Type B pancreatic cell (in vitro differentiated cells): ENCODE measurements around the gene CLEC1B. TPM values are rescaled to one million over a fixed set of nuclear protein-coding genes. Genes with fewer than 3 reads are reported as not detected.
"Not testable (repeated sequence)": the region's sequence is repeated elsewhere in the genome, so short reads cannot be mapped to it uniquely, and the experiment has no call there.

Source experiments
- DNase-seq: peaks from one replicate; pipeline ENCODE4 v3.0.0; 2021; ENCODE audit warnings: mixed read lengths; ENCODE audit not compliant: unreplicated experiment; ENCODE audit errors: extremely low spot score
- H3K27ac Mint-ChIP-seq: 2 replicates; pipeline ENCODE4 v1.8.0; 2021; ENCODE audit warnings: mild to moderate bottlenecking, mixed read lengths
- H3K27me3 Mint-ChIP-seq: 2 replicates; pipeline ENCODE4 v1.8.0; 2021; ENCODE audit warnings: mixed read lengths
- H3K36me3 Mint-ChIP-seq: 2 replicates; pipeline ENCODE4 v1.8.0; 2021; ENCODE audit warnings: mixed read lengths
- H3K4me1 Mint-ChIP-seq: one replicate; pipeline ENCODE4 v1.8.0; 2021; ENCODE audit warnings: mixed read lengths; ENCODE audit not compliant: unreplicated experiment
- H3K4me3 Mint-ChIP-seq: 2 replicates; pipeline ENCODE4 v1.8.0; 2021; ENCODE audit warnings: mild to moderate bottlenecking, mixed read lengths
- H3K9me3 Mint-ChIP-seq: 2 replicates; pipeline ENCODE4 v1.8.0; 2021; ENCODE audit warnings: mixed read lengths
- CTCF ChIP-seq: fragments of 200-600 bp; sonication (generic); conservative IDR thresholded peaks from 2 replicates; pipeline ENCODE4 v1.5.0; 2021; ENCODE audit warnings: antibody characterized with exemption, mild to moderate bottlenecking
- total RNA-seq: library from RNA; stranded (reverse); gene quantifications from 2 replicates; pipeline ENCODE4 v1.2.1, GENCODE V29; 2021; ENCODE audit warnings: low replicate concordance

Gene CLEC1B
- total RNA-seq, 1 donor from 2014 or later, result not detected

GRCh38 chr12:9961106-9961505 lies 37.8 kb downstream of the CLEC1B start:
- no peak for TF ChIP-seq CTCF
- no peak for DNase-seq
- H3K27me3 Mint-ChIP-seq, result no peaks in the 10 kb centered on the region
- H3K4me1 Mint-ChIP-seq, result no peaks in the 10 kb centered on the region
- no peaks in the 10 kb centered on the region for H3K36me3 Mint-ChIP-seq
- H3K27ac Mint-ChIP-seq, result no peak overlapping the region
- no peak overlapping the region for H3K4me3 Mint-ChIP-seq
- no peaks in the 10 kb centered on the region for H3K9me3 Mint-ChIP-seq

GRCh38 chr12:9960590-9960989 lies 38.3 kb downstream of the CLEC1B start:
- Mint-ChIP-seq H3K27ac (no peak overlapping the region), H3K9me3 (no peaks in the 10 kb centered on the region), H3K4me1 (no peaks in the 10 kb centered on the region), H3K4me3 (no peak overlapping the region), H3K27me3 (no peaks in the 10 kb centered on the region), H3K36me3 (no peaks in the 10 kb centered on the region)
- DNase-seq, result no peak
- TF ChIP-seq CTCF, result no peak

- Mint-ChIP-seq H3K36me3 (no peaks in the 10 kb centered on the region), H3K27ac (no peak overlapping the region), H3K9me3 (no peaks in the 10 kb centered on the region), H3K4me1 (no peaks in the 10 kb centered on the region), H3K4me3 (no peak overlapping the region), H3K27me3 (no peaks in the 10 kb centered on the region)
- no peak for TF ChIP-seq CTCF
- DNase-seq, result no peak
These were observed 41.1 kb downstream of the CLEC1B start for GRCh38 chr12:9957834-9958233.

GRCh38 chr12:9952954-9953729 lies 45.8 kb downstream of the CLEC1B start:
- peaks cover 16% of the 10 kb centered on the region for H3K27me3 Mint-ChIP-seq
- H3K4me3 Mint-ChIP-seq, H3K36me3 Mint-ChIP-seq, DNase-seq, H3K27ac Mint-ChIP-seq, H3K4me1 Mint-ChIP-seq, H3K9me3 Mint-ChIP-seq: not testable (repeated sequence)

GRCh38 chr12:9951026-9951675 lies 47.8 kb downstream of the CLEC1B start:
- no peaks in the 10 kb centered on the region for H3K36me3 Mint-ChIP-seq
- no peak for TF ChIP-seq CTCF
- H3K4me1 Mint-ChIP-seq, result no peaks in the 10 kb centered on the region
- H3K27ac Mint-ChIP-seq, result no peak overlapping the region
- H3K9me3 Mint-ChIP-seq, result no peaks in the 10 kb centered on the region
- H3K27me3 Mint-ChIP-seq, result peaks cover 16% of the 10 kb centered on the region
- no peak for DNase-seq
- no peak overlapping the region for H3K4me3 Mint-ChIP-seq

GRCh38 chr12:9948606-9949296 lies 50.2 kb downstream of the CLEC1B start:
- Mint-ChIP-seq H3K27me3 (peaks cover 21% of the 10 kb centered on the region), H3K9me3 (no peaks in the 10 kb centered on the region), H3K4me1 (no peaks in the 10 kb centered on the region), H3K4me3 (no peak overlapping the region), H3K36me3 (no peaks in the 10 kb centered on the region), H3K27ac (no peak overlapping the region)
- DNase-seq, result no peak
- TF ChIP-seq CTCF, result no peak
